ENCODE measurements around the gene RGS10.
A peak's percentile ranks its signal among the peaks of the same experiment; 100 is the strongest.

RGS10 gene

GRCh38 chr10:119542988-119543813 lies 682 bp upstream of the RGS10 start:
- peak; percentile 67 for TF ChIP-seq CTCF (IDR thresholded peaks at IDR 0.05; ENCODE audit: extremely low read depth, missing control alignments)
- DNase-seq (ENCODE audit: low spot score): peak; percentile 82

- no peak for TF ChIP-seq CTCF (IDR thresholded peaks at IDR 0.05; ENCODE audit: extremely low read depth, missing control alignments)
- peak; percentile 58 for DNase-seq (ENCODE audit: low spot score)
Observed at GRCh38 chr10:119541459-119542356, 811 bp downstream of the RGS10 start.

GRCh38 chr10:119541046-119541445 lies 1.5 kb downstream of the RGS10 start:
- no peak for DNase-seq (ENCODE audit: low spot score)
- no peak for TF ChIP-seq CTCF (IDR thresholded peaks at IDR 0.05; ENCODE audit: extremely low read depth, missing control alignments)

GRCh38 chr10:119540038-119540437 lies 2.5 kb downstream of the RGS10 start:
- TF ChIP-seq CTCF (IDR thresholded peaks at IDR 0.05; ENCODE audit: extremely low read depth, missing control alignments): no peak
- no peak for DNase-seq (ENCODE audit: low spot score)

GRCh38 chr10:119539359-119539825 lies 3.1 kb downstream of the RGS10 start:
- TF ChIP-seq CTCF (IDR thresholded peaks at IDR 0.05; ENCODE audit: extremely low read depth, missing control alignments): no peak
- DNase-seq (ENCODE audit: low spot score): no peak

- DNase-seq (ENCODE audit: low spot score): no peak
- TF ChIP-seq CTCF (IDR thresholded peaks at IDR 0.05; ENCODE audit: extremely low read depth, missing control alignments): no peak
Observed at GRCh38 chr10:119538632-119539358, 3.7 kb downstream of the RGS10 start.

Data from GM20000 (cell line).